ENCODE data around the gene HDAC10.
A peak's percentile ranks its signal among the peaks of the same experiment; 100 is the strongest.
"Not testable (repeated sequence)": the region's sequence is repeated elsewhere in the genome, so short reads cannot be mapped to it uniquely, and the experiment has no call there.

Gene HDAC10

DNA sequence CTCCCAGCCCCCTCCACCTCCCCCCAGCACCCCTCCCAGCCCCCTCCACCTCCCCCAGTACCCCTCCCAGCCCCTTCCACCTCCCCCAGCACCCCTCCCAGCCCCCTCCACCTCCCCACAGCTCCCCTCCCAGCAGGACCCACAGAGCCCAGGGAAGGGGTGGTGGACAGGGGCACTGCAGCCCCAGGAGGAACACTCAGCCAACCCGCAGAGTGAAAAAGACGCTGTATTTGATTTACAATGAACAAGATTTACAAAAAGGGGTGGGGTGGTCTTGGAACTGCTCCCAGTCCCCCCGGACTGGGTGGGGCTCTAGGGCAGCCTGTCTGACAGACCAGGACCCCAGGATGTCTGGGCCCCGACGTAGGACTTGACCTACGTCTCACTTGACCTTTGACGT lies 23.7 kb upstream of the HDAC10 start:
- DNase-seq (ENCODE audit: low read depth in 1 of 2, low spot score in 1 of 2) = no peak
- TF ChIP-seq, protein P1, sequence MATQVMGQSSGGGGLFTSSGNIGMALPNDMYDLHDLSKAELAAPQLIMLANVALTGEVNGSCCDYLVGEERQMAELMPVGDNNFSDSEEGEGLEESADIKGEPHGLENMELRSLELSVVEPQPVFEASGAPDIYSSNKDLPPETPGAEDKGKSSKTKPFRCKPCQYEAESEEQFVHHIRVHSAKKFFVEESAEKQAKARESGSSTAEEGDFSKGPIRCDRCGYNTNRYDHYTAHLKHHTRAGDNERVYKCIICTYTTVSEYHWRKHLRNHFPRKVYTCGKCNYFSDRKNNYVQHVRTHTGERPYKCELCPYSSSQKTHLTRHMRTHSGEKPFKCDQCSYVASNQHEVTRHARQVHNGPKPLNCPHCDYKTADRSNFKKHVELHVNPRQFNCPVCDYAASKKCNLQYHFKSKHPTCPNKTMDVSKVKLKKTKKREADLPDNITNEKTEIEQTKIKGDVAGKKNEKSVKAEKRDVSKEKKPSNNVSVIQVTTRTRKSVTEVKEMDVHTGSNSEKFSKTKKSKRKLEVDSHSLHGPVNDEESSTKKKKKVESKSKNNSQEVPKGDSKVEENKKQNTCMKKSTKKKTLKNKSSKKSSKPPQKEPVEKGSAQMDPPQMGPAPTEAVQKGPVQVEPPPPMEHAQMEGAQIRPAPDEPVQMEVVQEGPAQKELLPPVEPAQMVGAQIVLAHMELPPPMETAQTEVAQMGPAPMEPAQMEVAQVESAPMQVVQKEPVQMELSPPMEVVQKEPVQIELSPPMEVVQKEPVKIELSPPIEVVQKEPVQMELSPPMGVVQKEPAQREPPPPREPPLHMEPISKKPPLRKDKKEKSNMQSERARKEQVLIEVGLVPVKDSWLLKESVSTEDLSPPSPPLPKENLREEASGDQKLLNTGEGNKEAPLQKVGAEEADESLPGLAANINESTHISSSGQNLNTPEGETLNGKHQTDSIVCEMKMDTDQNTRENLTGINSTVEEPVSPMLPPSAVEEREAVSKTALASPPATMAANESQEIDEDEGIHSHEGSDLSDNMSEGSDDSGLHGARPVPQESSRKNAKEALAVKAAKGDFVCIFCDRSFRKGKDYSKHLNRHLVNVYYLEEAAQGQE (IDR thresholded peaks at IDR 0.05; ENCODE audit: insufficient replicate concordance, low read depth) = no peak
- TF ChIP-seq, protein P2, sequence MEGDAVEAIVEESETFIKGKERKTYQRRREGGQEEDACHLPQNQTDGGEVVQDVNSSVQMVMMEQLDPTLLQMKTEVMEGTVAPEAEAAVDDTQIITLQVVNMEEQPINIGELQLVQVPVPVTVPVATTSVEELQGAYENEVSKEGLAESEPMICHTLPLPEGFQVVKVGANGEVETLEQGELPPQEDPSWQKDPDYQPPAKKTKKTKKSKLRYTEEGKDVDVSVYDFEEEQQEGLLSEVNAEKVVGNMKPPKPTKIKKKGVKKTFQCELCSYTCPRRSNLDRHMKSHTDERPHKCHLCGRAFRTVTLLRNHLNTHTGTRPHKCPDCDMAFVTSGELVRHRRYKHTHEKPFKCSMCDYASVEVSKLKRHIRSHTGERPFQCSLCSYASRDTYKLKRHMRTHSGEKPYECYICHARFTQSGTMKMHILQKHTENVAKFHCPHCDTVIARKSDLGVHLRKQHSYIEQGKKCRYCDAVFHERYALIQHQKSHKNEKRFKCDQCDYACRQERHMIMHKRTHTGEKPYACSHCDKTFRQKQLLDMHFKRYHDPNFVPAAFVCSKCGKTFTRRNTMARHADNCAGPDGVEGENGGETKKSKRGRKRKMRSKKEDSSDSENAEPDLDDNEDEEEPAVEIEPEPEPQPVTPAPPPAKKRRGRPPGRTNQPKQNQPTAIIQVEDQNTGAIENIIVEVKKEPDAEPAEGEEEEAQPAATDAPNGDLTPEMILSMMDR (IDR thresholded peaks at IDR 0.05; ENCODE audit: insufficient read depth, low read length) = no peak
- TF ChIP-seq SPI1 (IDR thresholded peaks at IDR 0.05; ENCODE audit: borderline replicate concordance, low read depth) (no peak), GABPA (IDR thresholded peaks at IDR 0.05; ENCODE audit: low read depth) (no peak), POLR2AphosphoS5 (IDR thresholded peaks at IDR 0.05; ENCODE audit: low read depth) (no peak)
- peaks cover 9% of the 10 kb centered on the region for H3K27me3 ChIP-seq (ENCODE audit: insufficient read depth, poor library complexity, severe bottlenecking)
- no peak overlapping the region for H3K4me3 ChIP-seq (replicated peaks; ENCODE audit: insufficient read depth, low read length)
- no peak overlapping the region for H3K27ac ChIP-seq (replicated peaks)

DNA sequence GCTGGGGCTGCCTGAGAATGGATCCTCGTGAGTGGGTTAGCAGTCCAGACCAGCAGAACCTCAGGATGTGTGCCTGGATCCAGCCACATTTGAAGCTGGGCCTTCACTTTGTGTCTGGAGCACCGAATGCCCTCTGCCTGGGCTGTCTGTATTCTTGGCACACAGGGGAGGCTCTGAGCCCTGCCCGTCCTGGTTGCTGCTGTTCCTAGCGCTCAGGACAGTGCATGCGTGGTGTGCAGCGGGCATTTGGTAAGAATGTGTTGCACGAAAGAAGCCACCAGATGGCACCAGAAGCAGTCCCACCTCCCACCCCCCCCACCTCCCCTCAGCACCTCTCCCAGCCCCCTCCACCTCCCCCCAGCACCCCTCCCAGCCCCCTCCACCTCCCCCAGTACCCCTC lies 23.2 kb upstream of the HDAC10 start:
- DNase-seq (ENCODE audit: low read depth in 1 of 2, low spot score in 1 of 2) = peak in 1 of 2 experiments; percentile 66
- H3K4me3 ChIP-seq (replicated peaks; ENCODE audit: insufficient read depth, low read length) = no peak overlapping the region
- no peak overlapping the region for H3K27ac ChIP-seq (replicated peaks)
- peaks cover 9% of the 10 kb centered on the region for H3K27me3 ChIP-seq (ENCODE audit: insufficient read depth, poor library complexity, severe bottlenecking)
- TF ChIP-seq SPI1 (IDR thresholded peaks at IDR 0.05; ENCODE audit: borderline replicate concordance, low read depth) (no peak), GABPA (IDR thresholded peaks at IDR 0.05; ENCODE audit: low read depth) (no peak)
- TF ChIP-seq, protein P2 (IDR thresholded peaks at IDR 0.05; ENCODE audit: insufficient read depth, low read length) = peak; percentile 8

DNA sequence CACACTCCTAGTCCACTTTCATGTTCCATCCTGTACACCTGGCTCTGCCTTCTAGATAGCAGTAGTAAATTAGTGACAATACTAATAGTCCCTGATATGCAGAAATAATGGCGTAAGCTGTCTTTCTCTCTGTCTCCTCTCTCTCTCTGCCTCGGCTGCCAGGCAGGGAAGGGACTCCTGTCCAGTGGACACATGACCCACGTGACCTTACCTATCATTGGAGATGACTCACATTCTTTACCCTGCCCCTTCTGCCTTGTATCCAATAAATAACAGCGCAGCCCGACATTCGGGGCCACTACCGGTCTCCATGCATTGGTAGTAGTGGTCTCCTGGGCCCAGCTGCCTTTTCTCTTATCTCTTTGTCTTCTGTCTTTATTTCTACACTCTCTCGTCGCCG lies 22.7 kb upstream of the HDAC10 start:
- H3K27ac ChIP-seq (replicated peaks) = not testable (repeated sequence)

DNA sequence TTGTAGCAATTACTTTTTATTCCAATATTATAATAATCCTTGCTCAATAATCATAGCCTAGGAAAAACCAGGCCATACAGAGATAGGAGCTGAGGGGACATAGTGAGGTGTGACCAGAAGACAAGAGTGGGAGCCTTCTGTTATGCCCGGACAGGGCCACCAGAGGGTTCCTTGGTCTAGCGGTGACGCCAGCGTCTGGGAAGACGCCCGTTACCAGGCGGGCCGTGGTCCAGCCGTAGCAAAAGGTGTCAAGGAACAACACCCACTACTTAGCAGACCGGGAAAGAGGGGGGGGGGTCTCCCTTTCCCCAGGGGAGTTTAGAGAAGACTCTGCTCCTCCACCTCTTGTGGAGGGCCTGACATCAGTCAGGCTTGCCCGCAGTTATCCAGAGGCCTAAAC lies 22.3 kb upstream of the HDAC10 start:
- not testable (repeated sequence) for H3K27ac ChIP-seq (replicated peaks); DNase-seq (ENCODE audit: low read depth in 1 of 2, low spot score in 1 of 2); H3K4me3 ChIP-seq (replicated peaks; ENCODE audit: insufficient read depth, low read length)
- H3K27me3 ChIP-seq (ENCODE audit: insufficient read depth, poor library complexity, severe bottlenecking) = peaks cover 14% of the 10 kb centered on the region

More for the DNA sequence above, 22.7 kb upstream of the HDAC10 start:
- H3K27me3 ChIP-seq (ENCODE audit: insufficient read depth, poor library complexity, severe bottlenecking) = peaks cover 11% of the 10 kb centered on the region
- not testable (repeated sequence) for H3K4me3 ChIP-seq (replicated peaks; ENCODE audit: insufficient read depth, low read length); DNase-seq (ENCODE audit: low read depth in 1 of 2, low spot score in 1 of 2)

DNA sequence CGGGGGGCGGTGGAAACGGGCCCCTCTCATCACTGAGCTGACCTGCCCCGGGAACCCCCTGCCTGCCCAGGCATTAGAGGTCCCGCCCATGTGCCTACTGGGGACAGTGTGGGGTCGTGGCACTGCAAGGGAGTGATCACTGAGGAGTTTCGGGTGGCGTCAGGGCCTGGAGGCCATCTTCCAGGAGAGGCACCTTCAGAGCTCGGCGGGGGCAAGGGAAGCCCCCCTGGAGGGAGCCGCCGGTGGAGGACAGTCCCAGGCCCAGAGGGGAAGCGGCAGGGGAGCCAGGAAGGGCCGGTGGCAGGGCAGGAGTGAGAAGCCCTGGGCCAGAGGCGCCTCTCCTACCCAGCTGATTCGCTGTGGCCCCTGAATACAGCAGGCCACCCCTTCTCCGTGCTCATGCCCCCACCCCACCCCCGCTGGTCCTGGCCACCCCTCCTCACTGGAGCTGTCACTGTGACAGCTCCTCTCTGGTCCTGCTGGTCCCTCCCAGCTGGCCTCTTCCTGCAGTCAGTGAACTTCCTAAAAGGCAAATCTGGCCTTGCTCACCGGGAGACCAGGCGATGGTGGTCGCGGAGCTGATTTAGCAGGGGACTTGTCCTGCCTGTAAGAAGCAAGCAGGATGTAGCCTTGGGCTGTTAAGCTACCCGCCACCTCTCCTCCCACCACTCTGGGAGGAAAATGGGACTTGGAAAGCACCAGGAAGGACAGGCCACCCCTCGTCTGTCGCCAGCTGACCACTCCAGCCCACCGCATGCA lies 21.2 kb upstream of the HDAC10 start:
- no peak overlapping the region for H3K27ac ChIP-seq (replicated peaks)
- no peak for TF ChIP-seq POLR2AphosphoS5 (IDR thresholded peaks at IDR 0.05; ENCODE audit: low read depth)
- no peak for TF ChIP-seq GABPA (IDR thresholded peaks at IDR 0.05; ENCODE audit: low read depth)
- TF ChIP-seq, protein P1 (IDR thresholded peaks at IDR 0.05; ENCODE audit: insufficient replicate concordance, low read depth) = no peak
- no peak for TF ChIP-seq SPI1 (IDR thresholded peaks at IDR 0.05; ENCODE audit: borderline replicate concordance, low read depth)
- TF ChIP-seq, protein P2 (IDR thresholded peaks at IDR 0.05; ENCODE audit: insufficient read depth, low read length) = no peak
- DNase-seq (ENCODE audit: low read depth in 1 of 2, low spot score in 1 of 2) = no peak
- H3K4me3 ChIP-seq (replicated peaks; ENCODE audit: insufficient read depth, low read length) = no peak overlapping the region
- peaks cover 18% of the 10 kb centered on the region for H3K27me3 ChIP-seq (ENCODE audit: insufficient read depth, poor library complexity, severe bottlenecking)
